IPS-18c (cell line): ENCODE measurements around the gene FANCD2.
"Not testable (repeated sequence)": the region's sequence is repeated elsewhere in the genome, so short reads cannot be mapped to it uniquely, and the experiment has no call there.

Experiments used
- H3K4me3 ChIP-seq: 2 replicates; pipeline ENCODE4 v1.7.0; 2013; ENCODE audit warnings: low read depth, mild to moderate bottlenecking, low read length, moderate library complexity; ENCODE audit not compliant: insufficient read depth
- H3K9me3 ChIP-seq: one replicate; pipeline ENCODE4 v1.6.1; 2013; ENCODE audit warnings: mild to moderate bottlenecking, low read length, moderate library complexity; ENCODE audit not compliant: control insufficient read depth, insufficient read depth

Gene FANCD2

DNA sequence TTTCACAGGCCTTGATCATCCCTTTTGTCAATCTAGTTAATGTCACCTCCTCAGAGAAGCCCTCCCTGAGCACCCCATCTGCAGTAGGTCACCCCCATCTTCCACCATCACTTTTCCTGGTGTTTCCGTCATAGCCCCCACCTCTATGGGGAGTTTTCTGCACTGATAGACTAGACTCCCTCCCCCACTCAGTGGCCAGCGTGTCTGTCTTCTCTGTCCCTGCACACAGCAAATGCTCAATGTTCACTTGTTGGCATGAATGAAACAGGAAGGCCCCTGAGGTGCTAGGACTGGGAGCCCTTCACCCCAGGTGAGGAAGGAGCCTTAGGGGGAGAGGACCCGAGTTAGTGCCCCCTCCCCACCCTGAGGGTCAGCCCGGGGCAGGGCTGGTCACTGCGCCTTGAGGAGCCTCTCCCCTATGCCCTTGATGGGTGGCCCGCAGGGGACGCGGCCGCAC, 15.8 kb upstream of the FANCD2 start:
- H3K9me3 ChIP-seq, result no peaks in the 10 kb centered on the region
- H3K4me3 ChIP-seq, result peak overlapping the region; percentile 65

DNA sequence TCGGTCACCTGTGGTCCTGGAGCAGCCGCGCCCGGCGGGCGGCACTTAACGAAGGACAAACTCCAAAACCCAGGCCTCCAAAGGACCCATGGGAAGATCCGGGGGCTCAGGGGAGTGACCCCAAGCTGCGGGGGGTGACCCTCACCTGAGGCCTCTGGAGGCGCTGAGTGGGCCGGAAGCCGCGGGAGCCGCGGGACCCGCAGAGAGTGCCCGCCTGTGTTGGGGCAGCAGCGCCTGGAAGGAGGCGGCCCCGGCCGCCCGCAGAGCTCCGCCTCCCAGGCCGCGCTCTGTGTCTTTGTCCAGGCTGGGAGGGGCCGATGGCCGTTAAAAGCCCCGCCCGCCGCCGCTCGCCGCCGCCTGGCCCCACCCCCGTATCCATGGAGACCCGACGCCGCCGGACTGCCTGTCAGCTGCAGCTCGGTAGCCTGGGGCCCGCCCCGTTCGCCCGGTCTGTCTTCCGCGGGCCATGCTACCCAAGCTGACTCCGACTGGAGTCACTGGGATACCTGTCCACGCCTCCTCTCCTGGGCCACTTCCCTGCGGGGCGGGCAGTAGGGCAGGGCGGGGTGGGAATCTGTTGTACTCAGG, 15.3 kb upstream of the FANCD2 start:
- H3K4me3 ChIP-seq, result peak overlapping the region; percentile 65

GRCh38 chr3:10011631-10012030, 14.6 kb upstream of the FANCD2 start:
- H3K9me3 ChIP-seq, result no peaks in the 10 kb centered on the region
- no peak overlapping the region for H3K4me3 ChIP-seq

More for the DNA sequence above, 15.3 kb upstream of the FANCD2 start:
- no peaks in the 10 kb centered on the region for H3K9me3 ChIP-seq

DNA sequence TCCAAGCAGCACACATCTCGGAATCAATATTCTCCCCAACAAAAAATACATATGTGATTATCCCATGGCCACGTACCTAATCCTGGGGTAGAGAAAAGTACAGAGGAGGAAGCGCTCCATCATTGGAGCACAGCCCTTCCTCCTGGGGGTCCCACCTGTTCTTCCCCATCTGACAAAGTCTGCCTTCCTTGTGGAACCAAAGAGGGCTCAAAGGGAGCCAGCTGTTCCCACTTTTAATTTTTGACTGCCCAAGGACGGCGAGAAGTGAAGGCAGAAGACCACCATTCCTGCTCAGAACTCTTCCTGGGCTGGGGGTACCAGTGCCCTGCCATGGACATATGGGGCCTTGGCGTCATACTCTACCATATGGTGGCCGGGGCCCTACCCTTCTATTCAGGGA, 14.1 kb upstream of the FANCD2 start:
- Histone ChIP-seq H3K4me3 (no peak overlapping the region), H3K9me3 (no peaks in the 10 kb centered on the region)

DNA sequence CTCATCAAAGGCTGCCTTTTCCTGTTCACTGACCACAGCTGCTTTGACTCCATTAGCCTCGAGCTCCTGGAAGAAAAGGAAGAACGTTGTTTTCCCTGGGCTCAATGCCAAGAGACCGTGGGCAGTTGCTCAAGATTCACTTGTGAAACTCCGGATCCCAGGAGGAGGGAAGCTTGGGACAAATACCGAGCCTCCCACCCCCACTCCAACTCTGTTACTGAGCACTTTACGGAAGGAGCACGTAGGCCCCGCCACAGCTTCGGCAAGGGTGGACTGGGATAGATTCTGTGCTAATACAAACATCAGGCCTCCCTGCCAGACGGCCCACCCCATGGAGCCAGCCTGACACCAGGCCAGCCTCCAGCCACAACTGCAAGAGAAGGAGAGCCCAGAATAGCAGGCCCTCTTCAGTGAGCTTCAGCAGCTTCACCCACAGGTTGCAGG, 10.8 kb upstream of the FANCD2 start:
- H3K9me3 ChIP-seq, result no peaks in the 10 kb centered on the region
- H3K4me3 ChIP-seq, result no peak overlapping the region

- no peaks in the 10 kb centered on the region for H3K9me3 ChIP-seq
- H3K4me3 ChIP-seq, result no peak overlapping the region
Measured at GRCh38 chr3:10017636-10018292, 8.5 kb upstream of the FANCD2 start.

GRCh38 chr3:10018806-10019205, 7.4 kb upstream of the FANCD2 start:
- H3K9me3 ChIP-seq, H3K4me3 ChIP-seq: not testable (repeated sequence)

DNA sequence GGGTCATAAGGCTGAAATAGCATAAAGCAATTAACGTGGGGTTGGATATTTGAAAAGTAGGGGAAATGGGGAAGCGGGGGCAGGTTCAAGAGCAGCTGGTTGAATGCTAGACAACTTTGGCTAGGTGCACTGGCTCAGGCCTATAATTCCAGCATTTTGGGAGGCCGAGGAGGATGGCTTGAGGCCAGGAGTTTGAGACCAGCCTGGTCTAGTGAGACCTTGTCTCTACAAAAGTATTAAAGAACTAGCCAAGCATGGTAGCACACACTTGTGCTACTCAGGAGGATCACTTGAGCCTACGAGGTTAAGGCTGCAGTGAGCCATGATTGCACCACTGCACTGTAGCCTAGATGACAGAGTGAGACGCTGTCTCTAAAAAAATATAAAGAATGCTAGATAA, 6.9 kb upstream of the FANCD2 start:
- no peaks in the 10 kb centered on the region for H3K9me3 ChIP-seq
- no peak overlapping the region for H3K4me3 ChIP-seq

- no peak overlapping the region for H3K4me3 ChIP-seq
- H3K9me3 ChIP-seq, result no peaks in the 10 kb centered on the region
Measured at GRCh38 chr3:10021856-10022775, 4.1 kb upstream of the FANCD2 start.

DNA sequence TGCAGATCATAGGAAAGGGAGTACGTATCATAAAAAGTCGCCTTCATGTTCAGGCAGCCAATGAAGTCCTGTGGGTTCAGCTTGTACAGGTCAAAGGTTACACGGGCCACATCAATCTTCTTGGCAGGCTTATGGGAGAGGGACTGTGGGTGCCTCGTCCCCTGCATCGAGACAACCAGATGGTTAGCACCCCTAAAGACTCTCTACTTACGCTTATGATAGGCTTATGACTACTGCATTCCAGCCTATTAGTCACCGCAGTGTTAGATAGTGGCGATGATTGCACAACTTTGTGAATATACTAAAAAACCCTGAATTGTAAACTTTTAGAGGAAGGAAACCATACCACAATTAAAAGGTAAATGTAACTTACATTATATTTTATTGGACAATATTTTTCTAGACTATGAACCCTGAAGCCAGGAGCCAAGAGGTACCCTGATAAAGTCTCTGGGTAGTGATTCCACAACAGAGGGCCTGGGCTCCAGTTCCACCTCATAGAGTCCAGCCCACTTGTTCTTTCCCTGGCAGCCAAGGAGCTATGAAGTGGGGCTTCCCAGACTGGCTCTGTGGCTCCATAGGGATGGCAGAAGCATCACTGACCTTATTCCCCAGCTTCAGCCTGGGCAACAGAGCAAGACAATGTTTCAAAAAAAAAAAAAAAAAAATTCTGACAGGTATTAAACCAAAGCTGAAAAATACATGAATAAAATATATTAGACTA, 2.5 kb upstream of the FANCD2 start:
- Histone ChIP-seq H3K9me3 (no peaks in the 10 kb centered on the region), H3K4me3 (no peak overlapping the region)

GRCh38 chr3:10025205-10026083, 793 bp upstream of the FANCD2 start:
- Histone ChIP-seq H3K9me3 (no peaks in the 10 kb centered on the region), H3K4me3 (peak overlapping the region; percentile 81)

DNA sequence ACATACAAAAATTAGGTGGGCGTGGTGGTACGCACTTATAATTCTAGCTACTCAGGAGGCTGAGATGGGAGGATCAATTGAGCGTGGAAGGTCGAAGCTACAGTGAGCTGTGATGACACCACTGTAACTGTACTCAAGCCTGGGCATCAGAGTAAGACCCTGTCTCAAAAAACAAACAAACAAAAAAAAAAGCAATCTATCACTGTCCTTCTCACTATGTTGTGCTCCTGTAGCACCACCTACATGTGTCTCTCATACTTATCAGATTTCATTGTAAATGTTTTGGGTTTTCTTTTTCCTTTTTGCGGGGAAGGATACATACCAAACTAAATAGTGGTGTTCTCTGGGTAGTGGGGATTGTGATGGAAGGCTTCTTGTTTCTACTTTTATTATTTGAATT, 14.8 kb downstream of the FANCD2 start:
- H3K9me3 ChIP-seq, result no peaks in the 10 kb centered on the region

GRCh38 chr3:10047876-10048275, 21.6 kb downstream of the FANCD2 start:
- H3K4me3 ChIP-seq, result no peak overlapping the region
- H3K9me3 ChIP-seq, result no peaks in the 10 kb centered on the region

More for the DNA sequence above, 14.8 kb downstream of the FANCD2 start:
- H3K4me3 ChIP-seq, result no peak overlapping the region

GRCh38 chr3:10053054-10053453, 26.8 kb downstream of the FANCD2 start:
- H3K4me3 ChIP-seq, H3K9me3 ChIP-seq: not testable (repeated sequence)

GRCh38 chr3:10055097-10055496, 28.9 kb downstream of the FANCD2 start:
- no peak overlapping the region for H3K4me3 ChIP-seq

DNA sequence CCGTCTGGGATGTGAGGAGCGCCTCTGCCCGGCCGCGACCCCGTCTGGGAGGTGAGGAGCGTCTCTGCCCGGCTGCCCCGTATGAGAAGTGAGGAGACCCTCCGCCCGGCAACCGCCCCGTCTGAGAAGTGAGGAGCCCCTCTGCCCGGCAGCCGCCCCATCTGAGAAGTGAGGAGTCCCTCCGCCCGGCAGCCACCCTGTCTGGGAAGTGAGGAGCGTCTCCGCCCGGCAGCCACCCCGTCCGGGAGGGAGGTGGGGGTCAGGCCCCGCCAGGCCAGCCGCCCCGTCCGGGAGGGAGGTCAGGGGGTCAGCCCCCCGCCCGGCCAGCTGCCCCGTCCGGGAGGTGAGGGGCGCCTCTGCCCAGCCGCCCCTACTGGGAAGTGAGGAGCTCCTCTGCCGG, 43.8 kb downstream of the FANCD2 start:
- not testable (repeated sequence) for H3K4me3 ChIP-seq, H3K9me3 ChIP-seq

More at GRCh38 chr3:10055097-10055496, 28.9 kb downstream of the FANCD2 start:
- no peaks in the 10 kb centered on the region for H3K9me3 ChIP-seq
